GM18861 (cell line): ENCODE data around the gene LHX1.

Source experiments
- ATAC-seq: cut with Tn5 transposase; IDR thresholded peaks from one replicate; pipeline ENCODE4 v1.9.1; 2021; ENCODE audit not compliant: unreplicated experiment

LHX1 gene

DNA sequence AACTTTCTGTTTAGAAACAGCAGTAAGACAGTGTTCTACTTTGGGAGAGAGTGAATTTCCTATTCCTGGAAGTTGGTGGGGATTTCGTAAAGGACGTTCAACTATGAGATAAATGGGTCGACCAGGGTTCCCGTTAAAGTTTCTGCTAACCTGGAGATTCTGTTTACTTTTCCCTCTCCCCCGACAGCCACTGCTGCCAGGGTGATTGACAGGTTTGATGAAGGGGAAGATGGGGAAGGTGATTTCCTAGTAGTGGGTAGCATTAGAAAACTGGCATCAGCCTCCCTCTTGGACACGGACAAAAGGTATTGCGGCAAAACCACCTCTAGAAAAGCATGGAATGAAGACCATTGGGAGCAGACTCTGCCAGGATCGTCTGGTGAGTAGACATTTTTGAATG lies 12.8 kb downstream of the LHX1 start:
- no peak for ATAC-seq

DNA sequence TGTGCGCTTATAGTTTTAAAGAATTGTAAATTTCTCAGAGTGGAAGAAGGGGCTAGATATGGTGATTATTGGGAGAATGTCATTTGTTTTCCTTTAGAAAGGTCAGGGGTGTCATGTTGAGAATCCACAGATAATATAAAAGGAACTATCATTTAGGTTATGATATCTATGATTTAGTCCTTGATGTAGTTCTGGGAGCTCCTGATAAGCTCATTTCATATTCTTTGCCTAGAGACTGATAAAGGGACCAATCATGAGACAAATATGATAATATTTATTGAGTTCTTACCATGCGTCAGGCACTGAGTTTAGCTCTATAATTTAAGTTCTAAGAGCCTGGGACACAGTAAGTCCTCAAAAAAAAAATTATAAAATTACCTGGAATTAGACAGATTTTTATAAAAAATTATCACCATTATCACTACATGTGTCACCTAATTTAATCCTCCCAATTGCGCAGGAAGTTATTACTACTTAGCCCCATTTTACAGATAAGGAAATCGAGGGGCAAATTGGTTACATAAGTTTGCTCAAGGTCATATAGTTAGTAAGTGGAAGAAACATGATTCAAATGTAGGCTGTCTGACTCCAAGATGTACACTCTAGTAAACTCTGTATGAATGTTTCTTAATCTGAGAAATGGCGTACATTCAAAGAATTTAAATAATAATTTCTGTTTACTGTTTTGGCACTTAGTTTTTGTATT lies 14.0 kb downstream of the LHX1 start:
- no peak for ATAC-seq

DNA sequence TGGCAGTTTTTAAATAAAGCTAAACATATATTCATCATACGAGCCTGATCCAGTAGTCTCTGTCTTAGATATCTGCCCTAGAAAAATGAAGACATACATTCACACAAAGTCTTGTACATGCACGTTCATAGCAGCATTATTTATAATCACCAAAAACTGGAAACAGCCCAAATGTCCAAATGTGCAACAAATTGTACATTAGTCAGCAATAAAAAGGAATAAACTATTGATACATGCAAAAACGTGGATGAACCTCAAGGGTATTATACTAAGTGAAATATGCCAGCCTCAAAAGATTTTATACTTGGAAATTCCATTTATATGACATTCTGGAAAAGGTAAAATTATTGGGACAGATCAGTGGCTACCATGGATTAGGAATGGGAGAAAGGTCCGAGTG lies 34.2 kb downstream of the LHX1 start:
- no peak for ATAC-seq

DNA sequence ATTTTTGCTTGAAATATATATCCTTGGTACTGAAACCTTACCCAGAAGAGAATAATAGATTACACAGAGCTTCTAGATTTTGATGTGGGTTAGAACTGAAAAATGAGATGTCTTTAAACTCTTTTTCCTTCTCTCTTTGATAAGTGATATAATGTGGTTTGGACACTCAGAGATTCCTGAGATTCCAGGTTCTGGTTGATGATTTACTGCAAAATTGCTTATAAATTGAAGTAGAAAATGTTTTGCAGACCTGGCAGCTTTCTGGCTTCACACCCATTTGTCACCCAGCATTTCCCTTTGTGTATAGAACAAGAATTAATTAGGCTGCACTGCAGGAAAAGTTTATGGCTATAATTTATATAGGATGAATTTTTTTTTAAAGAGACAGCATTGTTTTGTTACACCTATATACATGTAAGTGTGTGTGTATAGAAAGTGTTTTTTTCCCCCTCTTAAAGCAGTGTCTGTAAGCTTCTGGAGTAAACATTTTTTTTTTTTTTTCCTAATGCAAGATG lies 35.0 kb downstream of the LHX1 start:
- ATAC-seq = no peak

DNA sequence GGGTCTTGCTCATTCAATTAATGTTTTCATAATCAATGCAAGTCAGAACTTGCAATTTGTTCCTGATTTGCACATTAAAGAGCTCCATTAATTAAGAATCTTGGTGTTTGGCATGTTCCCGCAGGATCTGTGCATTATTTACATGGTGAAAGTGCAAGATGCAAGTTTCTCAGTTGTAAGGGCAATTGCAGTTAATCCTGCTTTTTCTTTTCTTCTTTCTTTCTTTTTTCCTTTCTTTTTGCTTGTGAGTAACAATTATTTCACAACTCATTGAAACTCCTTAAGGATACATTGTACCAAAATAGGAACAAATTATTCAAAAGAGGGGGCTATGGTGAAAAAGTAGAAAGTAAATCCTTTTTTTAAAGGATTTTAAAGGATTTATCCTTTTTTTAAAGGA lies 35.6 kb downstream of the LHX1 start:
- no peak for ATAC-seq

DNA sequence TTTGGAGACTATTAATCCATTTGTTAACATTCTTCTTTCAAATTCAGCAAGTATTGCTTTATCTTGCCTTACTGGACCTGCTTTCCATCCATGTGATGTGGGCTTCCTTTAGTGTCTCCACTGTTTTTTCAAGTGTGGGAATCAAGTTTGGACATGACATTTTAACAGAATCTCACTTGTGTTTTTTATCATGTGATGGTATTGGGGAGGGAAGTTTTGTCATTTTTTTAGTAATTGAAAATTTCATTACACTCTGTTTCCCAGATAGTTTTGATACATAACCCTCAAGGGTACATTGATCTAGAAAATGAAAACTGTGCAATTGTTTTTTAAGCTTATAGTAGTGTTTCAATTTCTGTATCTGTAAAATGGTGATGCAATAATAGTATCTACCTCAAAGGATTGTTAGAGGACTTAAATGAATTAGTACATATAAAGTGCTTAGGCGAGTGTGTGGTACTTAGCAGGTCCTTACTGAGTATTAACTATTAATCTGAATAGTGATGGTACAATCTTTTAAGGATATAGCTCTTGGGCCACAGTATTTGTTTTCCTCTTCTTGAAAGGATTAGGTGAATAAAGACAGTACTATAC lies 38.7 kb downstream of the LHX1 start:
- ATAC-seq = no peak

DNA sequence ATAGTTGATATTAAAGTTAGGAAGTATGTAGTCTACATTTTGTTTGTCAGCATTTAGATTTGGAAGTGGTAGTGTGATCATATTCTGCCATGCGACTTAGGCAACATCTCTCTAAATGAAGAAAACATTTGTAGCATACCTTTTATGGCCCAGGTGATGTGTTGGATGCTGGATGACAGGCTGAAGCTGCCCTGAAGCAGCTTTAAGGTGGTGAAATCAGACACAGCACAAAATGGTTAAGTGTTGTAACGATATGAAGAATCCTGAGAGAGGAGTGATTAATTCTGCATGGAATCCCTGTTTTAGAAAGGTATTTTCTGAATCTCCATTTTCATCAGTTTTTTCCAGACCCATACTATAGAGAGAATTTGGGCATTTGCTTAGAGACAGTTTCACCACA lies 39.8 kb downstream of the LHX1 start:
- no peak for ATAC-seq

DNA sequence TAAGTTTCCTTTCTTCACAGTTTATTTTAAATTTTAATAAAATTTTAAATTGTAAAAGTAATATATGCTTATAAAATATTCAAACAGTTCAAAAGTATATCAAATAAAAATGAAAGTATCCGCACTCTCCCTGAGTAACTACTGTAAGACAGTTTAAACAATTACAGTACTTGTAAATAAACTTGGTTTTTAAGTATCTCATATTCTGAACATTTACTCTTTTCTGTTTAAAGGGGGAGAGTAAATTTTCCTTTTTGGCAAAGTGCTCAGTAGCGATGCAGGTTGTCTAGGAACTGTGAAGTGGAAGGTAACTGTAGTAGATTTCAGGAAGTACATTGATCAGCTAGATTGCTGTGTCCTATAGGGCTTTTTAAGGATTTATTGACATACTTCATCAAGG lies 40.3 kb downstream of the LHX1 start:
- ATAC-seq = no peak

DNA sequence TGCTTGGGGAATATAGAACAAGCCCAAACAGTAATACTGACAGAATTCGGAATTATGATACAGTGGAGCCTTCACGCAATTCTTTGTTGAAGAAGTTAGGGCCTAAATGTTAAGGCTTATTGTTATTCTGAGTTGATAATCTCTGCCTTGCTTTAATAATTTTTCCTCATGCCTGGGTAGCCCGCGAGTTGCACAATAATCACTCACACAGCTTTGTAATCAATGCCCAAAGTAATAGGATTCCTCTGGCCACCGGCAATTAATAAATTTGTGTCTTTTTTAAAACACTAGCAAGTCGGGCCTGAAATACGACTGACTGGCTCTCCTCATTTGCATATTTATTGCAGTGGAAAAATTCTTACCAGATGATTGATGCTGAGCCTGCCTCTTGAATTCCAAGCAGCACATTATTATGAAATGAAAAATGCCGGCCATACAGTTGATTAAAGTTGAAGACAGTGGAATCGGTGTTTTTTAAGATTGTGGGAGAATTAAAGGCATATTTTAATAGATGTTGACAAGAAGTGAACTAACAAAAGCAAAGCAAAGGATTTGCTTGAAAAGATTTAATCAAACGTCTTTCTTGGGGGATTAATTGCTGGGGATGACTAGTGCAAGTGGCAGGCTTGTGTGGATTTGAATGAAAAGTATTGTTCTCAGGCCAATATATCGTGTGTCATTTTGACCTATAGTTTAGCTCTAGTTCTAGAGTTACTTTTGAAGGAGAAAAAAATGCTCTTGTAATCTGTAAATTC lies 41.7 kb downstream of the LHX1 start:
- no peak for ATAC-seq

DNA sequence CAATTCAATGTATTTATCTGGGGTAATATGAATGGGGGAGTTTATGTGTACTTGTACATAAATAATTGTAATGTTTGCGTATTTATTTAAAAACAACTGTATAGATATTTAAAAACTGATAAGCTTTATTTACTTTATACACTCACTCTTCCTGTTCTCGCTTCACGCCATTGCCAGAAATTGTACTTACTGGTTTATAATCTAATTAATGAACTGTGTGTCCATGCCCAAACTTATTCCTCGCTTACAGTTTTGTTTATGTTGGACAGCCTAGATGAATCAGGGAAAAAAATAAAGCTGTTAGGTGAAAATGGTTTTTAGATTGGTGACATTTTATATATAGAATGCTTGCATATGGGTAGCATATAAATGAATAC lies 42.3 kb downstream of the LHX1 start:
- no peak for ATAC-seq

DNA sequence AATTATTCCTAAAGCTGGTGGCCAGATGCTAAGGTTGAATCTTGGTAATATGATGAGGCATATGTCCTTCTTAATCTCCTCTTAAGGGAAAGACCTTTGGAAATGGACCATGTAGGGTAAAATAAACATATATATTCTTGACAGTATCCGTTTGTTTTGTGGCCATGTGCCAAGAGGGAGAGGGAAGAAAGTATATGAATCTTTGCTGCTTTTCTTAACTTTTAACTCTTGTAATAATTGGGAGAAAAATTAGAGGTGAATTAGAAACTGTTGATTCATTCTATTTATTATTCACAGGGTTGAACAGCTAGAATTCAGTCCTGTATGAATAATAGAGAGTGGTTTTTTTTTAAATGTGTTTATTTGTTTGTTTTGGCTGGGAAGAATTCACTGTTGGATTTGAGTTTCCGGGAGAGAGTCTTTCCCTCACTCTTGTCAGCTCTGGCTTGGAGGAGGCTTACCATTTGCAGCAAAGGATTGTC lies 43.0 kb downstream of the LHX1 start:
- ATAC-seq = no peak

DNA sequence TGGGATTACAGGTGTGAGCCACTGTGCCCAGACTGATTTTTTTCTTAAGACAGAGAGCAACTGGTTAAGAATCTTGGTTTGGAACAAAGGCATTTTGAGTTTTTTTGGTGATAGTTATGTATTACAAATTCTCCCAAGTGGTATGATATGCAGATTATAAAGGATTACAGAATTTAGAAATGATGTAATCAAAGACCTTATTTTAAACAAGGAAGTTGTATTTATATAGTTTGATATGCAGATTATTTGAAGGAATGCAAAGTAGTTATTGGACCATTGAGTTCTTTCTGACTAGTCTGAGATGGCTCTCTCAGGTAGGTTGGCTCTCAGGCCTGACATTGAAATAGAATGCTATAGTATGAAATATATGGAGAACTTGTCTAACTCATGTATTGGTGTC lies 46.3 kb downstream of the LHX1 start:
- ATAC-seq = no peak

DNA sequence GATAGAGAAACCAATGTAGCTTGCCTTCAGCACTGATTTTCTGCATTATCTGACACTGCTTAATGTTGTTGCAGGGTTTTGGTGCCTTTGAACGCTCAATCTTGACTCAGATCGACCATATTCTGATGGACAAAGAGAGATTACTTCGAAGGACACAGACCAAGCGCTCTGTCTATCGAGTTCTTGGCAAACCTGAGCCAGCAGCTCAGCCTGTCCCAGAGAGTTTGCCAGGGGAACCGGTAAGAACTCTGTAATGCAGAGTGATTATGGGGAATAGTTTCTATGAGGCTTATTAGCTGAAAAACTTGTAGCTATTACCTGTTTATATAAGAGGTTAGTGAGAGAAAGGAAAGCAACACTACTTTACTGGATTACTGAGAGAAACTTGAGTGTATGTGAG lies 51.9 kb downstream of the LHX1 start:
- ATAC-seq = no peak

DNA sequence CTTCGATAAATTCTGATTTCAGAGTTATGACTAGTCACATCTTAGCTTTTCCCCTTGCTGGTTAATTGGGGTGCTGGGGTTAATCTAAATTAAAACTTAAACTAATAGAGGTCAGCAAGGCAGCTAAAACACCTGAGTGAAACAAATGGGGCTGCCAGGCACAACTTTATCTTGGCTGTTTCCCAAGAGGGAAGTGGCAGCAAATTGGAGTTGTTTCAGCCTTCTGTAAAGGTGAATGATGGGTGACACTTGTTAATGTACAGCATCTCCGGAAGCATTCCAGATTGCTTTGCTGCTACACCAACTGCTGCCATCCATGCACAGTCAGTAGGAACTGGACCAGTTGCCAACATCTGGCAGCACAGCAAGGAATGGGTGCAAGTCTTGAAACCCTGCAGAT lies 55.4 kb downstream of the LHX1 start:
- ATAC-seq = no peak

DNA sequence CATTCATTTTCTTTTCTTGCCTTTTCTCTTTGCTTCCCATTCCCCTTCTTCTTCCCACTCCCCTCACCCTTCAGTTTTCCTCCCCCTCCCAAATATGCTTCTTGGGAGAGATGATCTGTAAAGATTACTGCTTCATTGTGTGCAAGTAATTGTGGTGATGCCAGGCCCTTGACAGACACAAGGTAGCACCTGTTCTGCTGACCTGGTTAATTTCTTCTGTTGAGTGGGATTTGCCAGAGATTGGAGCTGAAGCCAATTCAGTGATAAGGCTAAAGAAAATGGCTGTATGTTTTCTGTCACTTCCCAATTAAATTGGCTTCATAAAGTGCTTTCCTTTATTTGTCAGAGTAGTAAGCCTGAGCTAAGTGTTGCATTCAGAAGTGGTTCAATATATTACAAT lies 56.0 kb downstream of the LHX1 start:
- ATAC-seq = no peak
